ENCODE measurements around the gene KCNJ14.

The KCNJ14 gene

GRCh38 chr19:48496959-48497727 lies 41.8 kb downstream of the KCNJ14 start:
- Histone ChIP-seq H4K8ac (ENCODE audit: low read depth, low read length) (no peak overlapping the region), H3K23ac (ENCODE audit: low read depth, low read length, poor library complexity) (peak overlapping the region; percentile 11), H3K18ac (ENCODE audit: low read length) (no peak overlapping the region), H3K9ac (ENCODE audit: low read depth, low read length, poor library complexity) (no peak overlapping the region), H2BK12ac (ENCODE audit: low read length) (no peak overlapping the region), H3K27me3 (ENCODE audit: control insufficient read depth in 3 of 3, insufficient read depth in 3 of 3, low read depth in 1 of 3, low read length in 3 of 3) (peaks cover 0 to 50% (median 11%) of the 10 kb centered on the region in 3 experiments), H3K9me3 (replicated peaks in 1 of 2; ENCODE audit: control insufficient read depth in 2 of 2, insufficient read depth in 1 of 2, low read depth in 1 of 2, low read length in 2 of 2) (peaks cover 0 to 1% of the 10 kb centered on the region in 2 donors), H2AFZ (ENCODE audit: low read length) (no peak overlapping the region), H3K79me1 (ENCODE audit: low read depth, low read length) (no peaks in the 10 kb centered on the region), H3K14ac (ENCODE audit: low read length) (no peak overlapping the region), H3K4me3 (ENCODE audit: low read length in 2 of 2) (no peak overlapping the region), H3K4ac (ENCODE audit: low read length) (no peak overlapping the region), H3K27ac (replicated peaks; ENCODE audit: low read length) (no peak overlapping the region), H2BK15ac (ENCODE audit: low read length) (no peak overlapping the region), H2BK120ac (ENCODE audit: low read depth, low read length) (no peak overlapping the region), H2BK5ac (ENCODE audit: low read length) (no peak overlapping the region), H3K4me1 (ENCODE audit: control insufficient read depth in 2 of 2, insufficient read depth in 1 of 2, low read depth in 1 of 2, low read length in 2 of 2) (peaks cover 2 to 19% of the 10 kb centered on the region in 2 donors), H3K36me3 (replicated peaks in 1 of 2; ENCODE audit: control insufficient read depth in 2 of 2, insufficient read depth in 2 of 2, low read length in 2 of 2) (no peaks in the 10 kb centered on the region), H2AK5ac (ENCODE audit: low read depth, low read length) (no peak overlapping the region), H3K4me2 (ENCODE audit: insufficient read depth, low read length, poor library complexity, severe bottlenecking) (no peak overlapping the region), H4K91ac (ENCODE audit: low read depth, low read length, poor library complexity) (no peak overlapping the region)
- no peak for DNase-seq (ENCODE audit: low spot score)
- WGBS, 2 donors (ENCODE audit: extremely low coverage in 2 of 2, insufficient read length in 2 of 2, insufficient replicate concordance in 1 of 2) = no CpG with 5 or more reads among the region's 45 CpGs

- Histone ChIP-seq H2BK120ac (ENCODE audit: low read depth, low read length) (no peak overlapping the region), H3K14ac (ENCODE audit: low read length) (no peak overlapping the region), H3K4me2 (ENCODE audit: insufficient read depth, low read length, poor library complexity, severe bottlenecking) (peak overlapping the region; percentile 11), H2BK15ac (ENCODE audit: low read length) (no peak overlapping the region), H2AK5ac (ENCODE audit: low read depth, low read length) (peak overlapping the region; percentile 18), H3K9ac (ENCODE audit: low read depth, low read length, poor library complexity) (no peak overlapping the region), H3K36me3 (replicated peaks in 1 of 2; ENCODE audit: control insufficient read depth in 2 of 2, insufficient read depth in 2 of 2, low read length in 2 of 2) (no peaks in the 10 kb centered on the region), H4K8ac (ENCODE audit: low read depth, low read length) (no peak overlapping the region), H3K79me1 (ENCODE audit: low read depth, low read length) (no peaks in the 10 kb centered on the region), H3K9me3 (replicated peaks in 1 of 2; ENCODE audit: control insufficient read depth in 2 of 2, insufficient read depth in 1 of 2, low read depth in 1 of 2, low read length in 2 of 2) (peaks cover 0 to 1% of the 10 kb centered on the region in 2 donors), H3K27me3 (ENCODE audit: control insufficient read depth in 3 of 3, insufficient read depth in 3 of 3, low read depth in 1 of 3, low read length in 3 of 3) (peaks cover 0 to 49% (median 11%) of the 10 kb centered on the region in 3 experiments), H4K91ac (ENCODE audit: low read depth, low read length, poor library complexity) (no peak overlapping the region), H3K4ac (ENCODE audit: low read length) (no peak overlapping the region), H3K4me3 (ENCODE audit: low read length in 2 of 2) (no peak overlapping the region), H3K27ac (replicated peaks; ENCODE audit: low read length) (no peak overlapping the region), H2BK12ac (ENCODE audit: low read length) (no peak overlapping the region), H2AFZ (ENCODE audit: low read length) (no peak overlapping the region), H3K4me1 (ENCODE audit: control insufficient read depth in 2 of 2, insufficient read depth in 1 of 2, low read depth in 1 of 2, low read length in 2 of 2) (peaks cover 2 to 18% of the 10 kb centered on the region in 2 donors), H2BK5ac (ENCODE audit: low read length) (peak overlapping the region; percentile 24), H3K18ac (ENCODE audit: low read length) (peak overlapping the region; percentile 80), H3K23ac (ENCODE audit: low read depth, low read length, poor library complexity) (peak overlapping the region; percentile 11)
- no peak for DNase-seq (ENCODE audit: low spot score)
- WGBS, 2 donors (ENCODE audit: extremely low coverage in 2 of 2, insufficient read length in 2 of 2, insufficient replicate concordance in 1 of 2) = no CpG with 5 or more reads among the region's 46 CpGs
These were observed 42.6 kb downstream of the KCNJ14 start for GRCh38 chr19:48497728-48498594.

- H3K79me1 ChIP-seq (ENCODE audit: low read depth, low read length) = no peaks in the 10 kb centered on the region
- no peak overlapping the region for H3K4me3 ChIP-seq (ENCODE audit: low read length in 2 of 2)
- peaks cover 0 to 51% (median 10%) of the 10 kb centered on the region in 3 experiments for H3K27me3 ChIP-seq (ENCODE audit: control insufficient read depth in 3 of 3, insufficient read depth in 3 of 3, low read depth in 1 of 3, low read length in 3 of 3)
- H3K18ac ChIP-seq (ENCODE audit: low read length) = no peak overlapping the region
- no peak overlapping the region for H4K8ac ChIP-seq (ENCODE audit: low read depth, low read length)
- H3K4ac ChIP-seq (ENCODE audit: low read length) = no peak overlapping the region
- H2BK15ac ChIP-seq (ENCODE audit: low read length) = no peak overlapping the region
- no peak overlapping the region for H3K9ac ChIP-seq (ENCODE audit: low read depth, low read length, poor library complexity)
- DNase-seq (ENCODE audit: low spot score) = no peak
- H2BK5ac ChIP-seq (ENCODE audit: low read length) = no peak overlapping the region
- peaks cover 0 to 1% of the 10 kb centered on the region in 2 donors for H3K9me3 ChIP-seq (replicated peaks in 1 of 2; ENCODE audit: control insufficient read depth in 2 of 2, insufficient read depth in 1 of 2, low read depth in 1 of 2, low read length in 2 of 2)
- H2AFZ ChIP-seq (ENCODE audit: low read length) = no peak overlapping the region
- peak overlapping the region; percentile 11 for H3K4me2 ChIP-seq (ENCODE audit: insufficient read depth, low read length, poor library complexity, severe bottlenecking)
- H2BK120ac ChIP-seq (ENCODE audit: low read depth, low read length) = no peak overlapping the region
- no CpG with 5 or more reads among the region's 59 CpGs for WGBS, 2 donors (ENCODE audit: extremely low coverage in 2 of 2, insufficient read length in 2 of 2, insufficient replicate concordance in 1 of 2)
- no peak overlapping the region for H4K91ac ChIP-seq (ENCODE audit: low read depth, low read length, poor library complexity)
- no peak overlapping the region for H3K14ac ChIP-seq (ENCODE audit: low read length)
- H2BK12ac ChIP-seq (ENCODE audit: low read length) = peak overlapping the region; percentile 41
- no peak overlapping the region for H3K27ac ChIP-seq (replicated peaks; ENCODE audit: low read length)
- no peaks in the 10 kb centered on the region for H3K36me3 ChIP-seq (replicated peaks in 1 of 2; ENCODE audit: control insufficient read depth in 2 of 2, insufficient read depth in 2 of 2, low read length in 2 of 2)
- peaks cover 2 to 18% of the 10 kb centered on the region in 2 donors for H3K4me1 ChIP-seq (ENCODE audit: control insufficient read depth in 2 of 2, insufficient read depth in 1 of 2, low read depth in 1 of 2, low read length in 2 of 2)
- H3K23ac ChIP-seq (ENCODE audit: low read depth, low read length, poor library complexity) = no peak overlapping the region
- no peak overlapping the region for H2AK5ac ChIP-seq (ENCODE audit: low read depth, low read length)
These were observed 43.4 kb downstream of the KCNJ14 start for GRCh38 chr19:48498595-48499311.

Measured in neuronal stem cell (in vitro differentiated cells).